Anterior cingulate cortex (tissue), 58 donors: ENCODE results near the gene TXLNG.
"Not testable (repeated sequence)": the region's sequence is repeated elsewhere in the genome, so short reads cannot be mapped to it uniquely, and the experiment has no call there.

Source experiments
- DNase-seq, 58 donors: peaks; one replicate each; lab custom pipeline; 2025; lab: John Stamatoyannopoulos, UW

TXLNG gene

DNA sequence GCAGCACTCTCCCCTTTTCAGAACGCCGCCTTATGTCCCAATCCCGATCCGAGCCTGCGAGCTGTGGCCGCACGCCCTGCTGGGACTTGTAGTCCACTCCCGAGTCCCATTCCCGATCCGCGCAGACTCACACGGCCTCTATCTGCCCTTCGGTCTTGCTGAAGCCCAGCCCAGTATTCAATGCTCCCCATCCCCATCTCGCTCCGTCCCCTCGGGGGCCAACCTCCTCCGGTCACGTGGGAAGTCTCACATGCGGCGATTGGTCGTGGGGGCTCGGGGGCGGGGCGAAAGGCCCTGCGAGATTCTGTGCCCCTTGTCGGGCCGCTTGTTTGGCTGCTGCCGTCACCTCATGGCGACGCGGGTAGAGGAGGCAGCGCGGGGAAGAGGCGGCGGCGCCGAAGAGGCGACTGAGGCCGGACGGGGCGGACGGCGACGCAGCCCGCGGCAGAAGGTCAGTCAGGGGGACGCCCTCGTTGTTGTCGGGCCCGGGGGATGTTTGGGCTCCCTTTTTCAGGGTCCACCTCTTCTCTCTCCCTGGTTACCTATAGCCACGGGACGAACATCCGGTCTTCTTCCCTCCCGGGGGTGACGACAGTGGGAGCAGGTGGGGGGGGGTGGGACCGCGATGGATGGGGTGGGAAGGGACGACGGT is at the start of gene TXLNG:
TSS of gene TXLNG (plus strand) at position 328 of the 652 bp plus-strand sequence. CDS start at position 350, 22 bp downstream.
- peak; percentile 71 to 100 (median 96) for DNase-seq

- DNase-seq, result no peak
Measured at GRCh38 chrX:16737024-16737423, 49.2 kb upstream of the TXLNG start.

DNA sequence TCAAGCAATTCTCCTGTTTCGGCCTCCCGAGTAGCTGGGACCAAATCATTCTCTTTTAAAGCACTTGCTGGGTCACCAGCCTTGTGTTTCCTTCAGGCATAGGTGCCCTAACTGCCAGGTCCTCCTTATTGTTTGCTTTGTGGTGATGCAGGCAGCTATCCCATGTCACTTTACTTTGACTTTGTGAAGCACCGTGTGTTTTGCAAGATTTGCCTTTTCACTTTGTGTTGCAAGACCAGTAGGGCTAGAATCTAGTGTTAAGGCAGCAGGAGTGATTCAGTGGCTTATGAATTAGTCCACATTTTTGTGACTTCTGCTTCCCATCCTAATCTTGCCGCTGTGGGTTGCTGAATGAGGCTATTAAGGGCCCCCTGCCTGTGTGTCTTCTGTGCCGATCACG is 46.7 kb upstream of the TXLNG start:
- no peak for DNase-seq

DNA sequence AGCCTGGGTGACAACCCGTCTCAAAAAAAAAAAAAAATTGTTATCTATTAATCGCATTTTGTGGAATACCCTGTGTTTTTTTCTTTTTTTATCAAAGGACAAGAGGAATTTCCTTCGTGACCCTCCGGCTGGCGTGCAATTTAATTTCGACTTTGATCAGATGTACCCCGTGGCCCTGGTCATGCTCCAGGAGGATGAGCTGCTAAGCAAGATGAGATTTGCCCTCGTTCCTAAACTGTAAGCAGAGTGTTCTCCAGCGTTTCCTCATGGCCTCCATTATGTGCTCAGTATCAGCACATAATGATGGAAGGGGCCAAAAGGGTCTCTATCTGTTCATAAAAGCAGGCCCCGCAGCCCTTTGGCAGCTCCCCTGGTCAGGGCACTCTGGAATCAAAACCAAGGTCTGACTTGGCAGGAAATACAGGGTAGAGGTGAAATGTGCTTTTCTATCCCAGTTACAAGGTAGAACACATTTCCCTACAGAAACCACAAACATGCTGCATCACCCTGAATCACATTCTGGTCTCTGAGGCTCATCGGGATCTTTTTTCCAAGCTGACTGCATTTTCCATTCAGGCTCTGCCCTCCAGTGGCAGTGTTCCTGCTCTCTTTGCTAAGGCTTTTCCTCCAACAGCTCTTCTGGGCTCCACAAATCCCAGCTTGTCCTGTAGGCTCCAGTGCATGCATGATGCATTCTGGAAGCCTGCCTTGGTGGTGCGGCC is 42.5 kb upstream of the TXLNG start:
- DNase-seq, result no peak

DNA sequence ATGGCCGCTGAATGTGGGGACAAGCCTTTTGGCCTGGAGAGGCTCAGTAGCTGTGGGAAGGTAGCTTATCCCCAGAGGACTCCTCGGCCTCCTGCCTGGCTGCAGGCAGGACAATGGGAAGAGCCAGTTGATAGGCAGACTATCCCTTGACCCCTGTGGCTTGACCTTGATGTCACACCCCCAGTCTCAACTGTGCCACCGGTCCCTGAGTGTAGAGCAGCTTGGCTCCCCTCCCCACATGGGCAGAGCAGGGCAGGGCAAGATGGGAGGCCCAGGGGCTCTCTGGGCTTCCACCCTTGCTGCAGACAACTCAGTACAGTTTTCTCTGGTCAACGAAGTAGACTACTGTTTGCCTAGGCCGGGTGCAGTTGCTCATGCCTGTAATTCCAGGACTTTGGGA is 41.2 kb upstream of the TXLNG start:
- DNase-seq, result no peak

GRCh38 chrX:16745659-16746058 is 40.6 kb upstream of the TXLNG start:
- no peak for DNase-seq

DNA sequence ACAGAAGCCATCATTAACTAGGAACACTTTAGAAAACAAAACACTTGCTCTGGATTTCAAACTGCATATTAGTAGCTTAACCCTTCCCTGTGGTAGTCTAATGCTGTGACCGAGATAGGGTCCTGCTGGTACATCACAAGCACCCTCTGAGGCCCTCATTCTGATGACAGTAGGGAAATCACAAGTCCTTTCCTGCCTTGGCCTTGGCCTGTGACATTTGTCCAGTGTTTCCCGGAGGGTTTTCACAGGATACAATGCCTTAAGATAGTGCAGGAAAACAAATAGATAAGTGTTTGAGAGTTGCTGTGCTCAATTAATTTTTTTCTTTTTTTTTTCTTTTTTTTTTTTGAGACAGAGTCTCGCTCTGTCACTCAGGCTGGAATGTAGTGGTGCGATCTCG is 37.8 kb upstream of the TXLNG start:
- DNase-seq, result no peak

DNA sequence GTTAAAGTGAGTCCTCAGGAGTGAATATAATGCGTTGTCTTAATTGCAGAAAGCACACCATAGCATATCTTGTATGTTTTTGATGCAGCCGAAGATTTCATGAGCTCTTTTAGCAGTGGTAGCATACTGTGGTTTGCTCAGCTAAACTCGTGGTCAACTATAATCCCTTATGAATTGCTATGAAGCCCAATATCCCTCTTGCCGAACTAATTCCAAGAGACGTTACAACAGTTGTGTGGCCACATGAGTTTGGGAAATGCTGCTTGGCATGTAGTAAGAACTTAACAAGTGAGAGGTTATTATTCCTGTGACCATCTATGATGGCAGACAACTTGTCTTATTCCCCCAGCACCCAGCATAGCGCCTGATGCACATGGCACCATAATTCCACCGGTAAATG is 36.1 kb upstream of the TXLNG start:
- DNase-seq, result no peak

GRCh38 chrX:16754019-16754418 is 32.2 kb upstream of the TXLNG start:
- DNase-seq, result no peak

GRCh38 chrX:16756724-16757123 is 29.5 kb upstream of the TXLNG start:
- DNase-seq, result no peak

GRCh38 chrX:16761500-16761899 is 24.8 kb upstream of the TXLNG start:
- DNase-seq, result not testable (repeated sequence)

DNA sequence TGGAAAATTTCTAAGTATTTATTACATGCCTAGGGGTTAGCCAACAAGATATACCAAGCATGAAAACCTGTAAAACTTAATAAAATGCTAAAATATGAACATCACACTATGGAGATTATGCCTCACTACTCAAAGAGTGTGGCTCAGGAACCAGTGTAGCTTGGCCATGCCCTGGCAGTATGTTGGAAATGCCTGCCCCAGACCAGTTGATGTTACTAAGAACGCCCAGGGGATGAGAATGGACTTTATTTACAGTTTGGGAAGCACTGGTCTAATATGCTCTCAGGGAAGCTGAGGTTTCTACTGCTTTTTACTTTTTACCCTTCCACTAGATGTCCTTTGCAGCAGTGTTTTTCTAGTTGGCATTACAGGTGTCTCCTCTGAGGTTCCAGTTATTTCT is 23.7 kb upstream of the TXLNG start:
- no peak for DNase-seq

DNA sequence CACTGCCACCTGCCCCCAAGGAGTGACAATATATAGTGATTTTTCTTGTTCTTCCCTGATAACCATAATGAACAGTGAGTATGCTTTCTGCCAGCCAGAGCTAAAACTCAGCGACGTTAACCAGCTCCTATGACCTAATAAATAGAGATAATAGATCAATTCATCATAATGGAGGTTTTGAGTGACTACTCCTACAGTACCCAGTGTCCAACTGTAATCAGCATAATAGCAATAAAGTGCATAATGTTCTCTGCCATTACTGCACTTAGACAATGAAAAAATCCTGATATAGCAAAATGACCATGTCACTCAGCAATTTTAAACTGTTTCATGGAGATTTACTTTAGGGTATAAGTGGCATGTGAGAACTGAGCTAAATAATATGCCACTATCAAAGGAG is 20.7 kb upstream of the TXLNG start:
- no peak for DNase-seq

DNA sequence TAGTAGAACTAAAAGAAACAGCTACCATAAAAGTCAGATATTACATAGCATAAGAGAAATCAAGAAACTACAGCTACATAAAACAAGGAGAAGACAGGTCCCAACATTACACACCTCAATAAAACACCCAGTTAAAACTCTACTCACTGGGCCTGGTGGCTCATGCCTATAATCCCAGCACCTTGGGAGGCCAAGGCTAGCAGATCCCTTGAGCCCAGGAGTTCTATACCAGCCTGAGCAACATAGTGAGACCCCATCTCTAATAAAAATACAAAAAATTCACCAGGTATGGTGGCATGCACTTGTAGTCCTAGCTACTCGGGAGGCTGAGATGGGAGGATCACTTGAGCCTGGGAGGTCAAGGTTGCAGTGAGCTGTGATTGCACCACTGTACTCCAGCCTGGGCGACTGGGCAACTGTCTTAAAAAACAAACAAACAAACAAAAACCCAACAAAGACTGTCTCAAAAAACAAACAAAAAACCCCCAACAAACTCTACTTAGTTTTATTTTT is 15.2 kb upstream of the TXLNG start:
- no peak for DNase-seq

DNA sequence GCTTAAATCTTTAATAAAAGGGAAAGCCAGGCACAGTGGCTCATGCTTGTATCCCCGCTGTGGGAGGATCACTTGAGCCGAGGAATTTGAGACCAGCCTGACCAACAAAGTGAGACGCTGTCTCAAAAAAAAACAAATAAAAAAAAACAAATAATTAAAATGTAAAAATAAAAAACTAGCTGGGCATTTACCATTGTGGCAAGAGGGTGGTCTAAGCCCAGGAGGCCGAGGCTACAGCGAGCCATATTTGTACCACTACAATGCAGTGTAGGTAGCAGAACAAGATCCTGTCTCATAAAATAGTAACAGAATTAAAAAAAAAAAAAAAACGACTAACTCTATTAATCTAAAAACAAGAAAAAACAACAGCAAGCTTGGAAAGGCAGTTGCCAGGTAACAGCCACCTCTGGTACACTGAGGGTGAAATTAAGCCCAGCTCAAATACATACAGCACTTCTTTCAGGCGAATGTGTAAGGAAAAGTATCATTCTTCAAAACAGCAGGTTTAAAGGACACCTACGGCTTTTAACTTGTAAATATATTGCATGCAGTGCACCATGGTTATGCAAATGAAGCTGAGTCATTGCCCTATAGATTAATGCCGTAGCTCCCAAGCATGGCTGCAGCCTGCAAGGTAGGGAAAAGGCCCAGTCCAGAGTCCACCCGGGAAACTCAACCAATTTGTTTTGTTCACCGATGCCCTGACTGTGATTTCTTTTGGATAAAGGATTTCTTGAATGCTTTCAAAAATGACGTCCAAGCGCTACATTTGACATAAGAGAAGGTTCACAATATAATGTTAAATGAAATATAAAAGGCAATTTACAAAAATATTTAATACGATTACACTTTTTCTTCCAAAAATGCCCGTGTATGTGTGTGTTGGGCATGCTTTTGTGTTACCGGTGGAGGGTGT is 14.5 kb upstream of the TXLNG start:
- DNase-seq, result no peak

- no peak for DNase-seq
Measured at GRCh38 chrX:16772460-16772859, 13.8 kb upstream of the TXLNG start.

DNA sequence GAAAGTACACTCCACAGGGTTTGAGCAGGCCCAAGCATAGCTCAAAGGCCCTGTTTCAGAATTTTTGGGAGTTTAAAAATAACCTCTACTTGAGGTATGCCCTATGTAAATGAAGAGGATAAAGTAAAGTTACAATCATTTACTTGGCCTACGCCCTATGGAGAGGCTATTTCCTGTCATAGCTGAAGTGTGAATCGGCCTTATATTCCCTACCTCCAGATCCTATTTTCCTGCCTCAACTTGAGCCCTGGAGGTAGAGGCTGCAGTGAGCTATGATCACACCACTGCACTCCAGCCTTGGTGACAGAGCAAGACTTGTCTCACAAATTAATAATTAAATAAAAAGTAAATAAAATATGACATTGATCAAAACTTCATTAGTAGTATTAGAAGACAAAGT is 11.5 kb upstream of the TXLNG start:
- DNase-seq, result no peak

DNA sequence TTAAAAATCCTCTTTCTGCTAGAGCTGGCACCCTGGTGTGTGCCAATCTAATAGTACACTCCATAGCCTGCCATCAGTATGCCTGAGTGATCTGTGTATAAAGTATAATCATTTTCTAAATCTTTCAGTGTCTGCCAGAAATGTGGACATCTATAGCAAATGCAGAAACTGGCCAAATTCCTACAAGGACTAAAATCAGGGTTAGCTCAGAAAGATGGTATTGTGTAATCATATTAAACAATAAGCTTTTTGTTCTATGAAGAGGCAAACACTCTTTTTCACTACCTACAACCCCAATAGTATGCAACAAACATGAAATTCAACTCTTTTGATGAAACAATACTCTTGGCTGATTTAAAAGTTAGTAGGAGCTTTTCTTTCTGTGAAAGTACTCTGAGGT is 7.7 kb upstream of the TXLNG start:
- DNase-seq, result no peak

DNA sequence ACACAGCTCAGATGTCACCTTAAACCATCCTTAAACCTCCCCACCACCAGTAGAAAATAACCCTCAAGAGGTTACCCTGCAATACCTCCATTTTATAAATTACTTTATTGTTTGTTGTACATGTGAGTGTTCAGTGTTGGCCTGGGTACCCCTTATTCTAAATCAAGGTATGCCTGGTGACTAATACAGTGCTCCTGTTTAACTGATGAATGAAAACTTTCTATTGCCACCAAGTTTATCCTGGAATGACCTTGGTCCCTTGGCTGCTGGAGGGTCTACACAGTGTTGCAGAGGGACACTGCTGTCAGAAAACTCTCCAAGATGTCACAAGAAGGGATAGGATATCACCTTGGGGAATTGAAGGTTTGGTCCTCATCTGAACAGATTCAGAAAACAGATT is 7.3 kb upstream of the TXLNG start:
- no peak for DNase-seq

DNA sequence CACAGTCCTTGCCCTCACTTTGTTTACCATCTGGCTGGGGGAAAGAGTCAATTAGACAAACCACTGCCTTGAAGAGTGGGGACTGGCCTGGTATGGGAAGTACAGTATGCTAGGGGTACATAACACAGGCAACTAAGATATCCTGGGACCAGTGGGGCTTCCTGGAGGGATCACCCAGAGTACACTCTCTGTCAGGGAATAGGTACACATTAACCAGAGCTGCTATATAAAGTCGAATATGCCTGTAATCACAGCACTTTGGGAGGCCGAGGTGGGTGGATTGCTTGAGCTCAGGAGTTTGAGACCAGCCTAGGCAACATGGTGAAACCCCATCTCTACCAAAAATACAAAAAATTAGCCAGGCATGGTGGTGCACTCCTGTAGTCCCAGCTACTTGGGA is 6.5 kb upstream of the TXLNG start:
- DNase-seq, result not testable (repeated sequence)

- no peak for DNase-seq
Measured at GRCh38 chrX:16783452-16783851, 2.8 kb upstream of the TXLNG start.
